ENCODE data around the gene EXOC4.

EXOC4 gene

DNA sequence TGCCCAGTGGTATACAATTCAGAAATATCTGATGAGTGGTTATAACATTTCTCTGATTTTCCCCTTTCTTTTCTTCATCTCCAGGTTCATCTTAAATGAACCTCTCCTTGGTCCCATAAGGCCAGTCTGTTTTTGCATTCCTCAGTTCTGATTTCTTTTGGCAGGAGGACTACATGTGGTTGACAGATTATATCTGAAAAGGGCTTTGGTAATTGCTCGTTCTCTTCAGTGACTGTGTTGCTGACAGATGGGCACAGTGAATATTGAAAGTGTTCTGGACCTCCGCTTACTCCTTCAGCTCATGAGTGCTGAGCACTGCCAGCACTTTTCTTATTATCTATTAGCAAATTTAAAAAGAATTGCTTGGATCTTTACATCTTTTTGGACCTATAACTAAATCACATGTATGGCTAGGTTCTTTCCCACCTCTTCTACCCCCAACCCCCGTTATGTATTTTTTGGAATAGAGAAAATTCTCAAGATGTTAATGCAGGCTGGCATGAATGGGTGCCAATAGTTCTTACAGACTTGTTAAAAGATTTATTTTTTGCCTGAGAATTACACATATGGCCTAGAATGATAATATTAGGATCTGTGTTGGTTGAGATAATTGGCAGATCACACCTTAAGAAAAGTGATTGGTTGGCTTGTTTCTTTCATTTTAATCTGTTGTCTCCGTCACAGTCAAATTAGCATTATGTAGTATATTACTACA lies 323.0 kb downstream of the EXOC4 start:
- DNase-seq (ENCODE audit: low spot score): no peak

DNA sequence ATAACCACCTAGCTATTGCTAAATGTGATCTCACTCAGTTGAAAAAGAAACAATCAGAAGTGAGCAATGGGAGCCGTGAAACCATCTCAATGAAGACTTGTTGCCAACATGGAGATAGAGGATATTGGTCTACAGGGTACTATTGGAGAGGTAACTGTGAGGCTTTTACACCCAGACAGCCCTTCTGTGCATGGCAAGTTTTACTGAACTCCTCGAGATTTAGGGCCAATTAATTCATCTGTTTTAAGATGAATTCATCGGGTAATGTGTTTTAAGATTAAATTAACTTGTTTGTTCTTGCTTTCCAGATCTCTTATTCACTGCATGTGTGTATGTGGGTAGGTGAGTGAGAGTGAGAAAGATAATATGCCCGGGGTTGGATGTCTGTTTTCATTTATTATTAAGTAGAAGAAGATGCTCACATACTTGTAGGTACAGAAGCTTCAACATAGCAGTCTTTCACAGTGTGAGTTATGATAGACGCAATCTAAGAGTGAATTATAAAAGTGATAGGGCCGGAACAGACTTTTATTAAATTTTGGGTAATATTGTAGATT lies 323.8 kb downstream of the EXOC4 start:
- DNase-seq (ENCODE audit: low spot score): no peak

DNA sequence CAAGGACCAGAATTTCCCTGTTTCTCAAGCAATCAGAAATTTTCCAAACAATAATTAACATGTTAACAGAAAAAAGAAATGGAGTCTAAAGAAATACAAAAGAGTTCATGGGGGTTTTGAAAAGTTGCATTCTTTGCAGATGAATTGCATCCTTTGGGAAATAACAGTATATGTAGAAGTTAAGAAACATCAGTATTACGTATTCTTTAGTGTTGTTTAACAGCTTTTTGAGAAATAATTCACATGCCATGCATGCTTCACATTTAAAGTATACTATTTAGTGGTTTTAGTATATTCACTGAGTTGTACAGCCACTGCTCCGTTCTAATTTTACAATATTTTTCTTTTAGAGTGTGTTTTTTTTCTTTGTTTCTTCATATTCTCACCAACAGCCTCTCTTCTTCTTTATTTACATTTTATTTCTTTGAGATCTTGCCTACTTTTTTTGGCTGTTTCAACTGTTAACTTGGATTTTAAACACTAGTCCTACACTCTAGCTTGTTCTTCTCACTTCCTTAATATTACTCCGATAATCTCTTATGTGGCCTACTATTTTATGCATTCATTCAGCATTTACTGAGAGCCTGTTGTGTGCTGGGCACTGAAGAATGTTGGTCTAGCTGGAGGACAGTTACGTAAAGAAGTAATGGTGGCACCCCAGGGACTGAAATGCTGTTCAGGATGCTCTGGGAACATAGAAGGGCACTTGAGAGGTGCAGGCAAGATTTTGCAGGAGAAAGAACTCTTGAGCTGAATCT lies 330.1 kb downstream of the EXOC4 start:
- no peak for DNase-seq (ENCODE audit: low spot score)

DNA sequence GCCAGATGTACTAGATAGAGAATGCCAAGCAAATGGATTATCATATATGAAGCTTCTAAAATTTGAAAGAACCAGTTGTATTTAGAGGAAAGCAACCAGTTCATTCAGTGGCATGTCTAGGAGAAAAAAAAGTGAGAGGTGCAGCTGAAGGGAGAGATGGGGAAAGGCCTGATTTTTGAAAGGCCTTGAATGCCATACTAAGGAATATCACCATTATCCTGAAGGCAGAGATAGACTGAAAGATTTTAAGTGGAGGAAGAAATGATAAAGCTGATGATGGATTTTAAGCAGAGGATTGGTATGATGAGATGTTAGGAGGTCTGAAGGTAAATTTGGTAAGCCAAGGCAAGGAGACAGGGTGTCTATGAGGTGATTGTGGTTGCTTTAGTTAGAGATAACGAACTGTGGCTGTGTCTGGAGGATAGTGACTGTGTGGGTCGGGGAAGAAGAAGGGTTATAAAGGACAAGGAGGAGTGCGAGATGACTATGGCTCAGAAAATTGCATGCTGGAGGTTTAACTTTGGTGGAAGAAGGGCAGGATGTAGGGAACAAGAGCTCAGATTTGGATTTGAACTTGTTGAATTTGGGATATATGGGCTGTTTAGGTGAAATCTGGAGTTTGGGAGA lies 330.8 kb downstream of the EXOC4 start:
- DNase-seq (ENCODE audit: low spot score): no peak

DNA sequence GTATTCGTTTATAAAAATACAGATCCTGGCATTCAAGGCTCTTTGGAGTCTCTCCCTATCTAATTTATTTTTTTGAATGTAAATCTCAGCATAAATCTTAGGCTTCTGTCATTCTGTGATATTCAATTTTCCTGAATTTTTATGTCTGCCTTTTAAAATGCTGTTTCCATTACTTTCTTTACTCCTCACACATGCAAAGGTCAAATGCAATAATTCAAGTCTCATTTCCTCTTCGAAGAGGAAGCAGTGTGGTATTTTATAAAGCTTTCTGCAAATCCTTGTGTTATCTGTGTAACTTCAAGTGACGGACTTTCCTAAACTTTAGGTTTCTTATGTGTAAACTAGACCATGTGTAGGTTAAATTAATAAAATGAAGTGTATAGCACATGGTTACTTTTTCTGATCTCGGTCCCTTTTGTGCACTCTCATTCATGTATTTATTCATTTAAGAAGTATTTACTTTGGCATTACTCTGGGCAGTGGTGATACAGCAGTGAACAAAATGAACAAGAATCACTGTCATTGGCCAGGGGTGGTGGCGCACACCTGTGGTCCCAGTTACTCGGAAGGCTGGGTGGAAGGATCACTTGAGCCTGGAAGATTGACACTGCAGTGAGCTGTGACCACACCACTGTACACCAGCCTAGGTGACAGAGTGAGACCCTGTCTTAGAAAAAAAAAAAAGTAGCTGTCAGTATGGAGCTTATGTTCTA lies 332.2 kb downstream of the EXOC4 start:
- DNase-seq (ENCODE audit: low spot score): no peak

DNA sequence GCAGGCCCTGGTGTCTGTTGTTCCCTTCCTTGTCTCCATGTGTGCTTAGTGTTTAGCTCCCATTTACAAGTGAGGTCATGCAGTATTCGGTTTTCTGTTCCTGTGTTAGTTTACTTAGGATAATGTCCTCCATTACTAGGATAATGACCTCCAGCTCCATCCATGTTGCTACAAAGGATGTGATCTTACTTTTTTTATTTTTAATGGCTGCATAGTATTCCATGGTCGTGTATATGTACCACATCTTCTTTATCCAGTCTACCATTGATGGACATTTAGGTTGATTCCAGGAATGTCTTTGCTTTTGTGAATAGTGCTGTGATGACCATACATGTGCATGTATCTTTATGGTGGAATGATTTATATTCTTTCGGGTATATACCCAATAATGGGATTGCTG lies 333.4 kb downstream of the EXOC4 start:
- no peak for DNase-seq (ENCODE audit: low spot score)

DNA sequence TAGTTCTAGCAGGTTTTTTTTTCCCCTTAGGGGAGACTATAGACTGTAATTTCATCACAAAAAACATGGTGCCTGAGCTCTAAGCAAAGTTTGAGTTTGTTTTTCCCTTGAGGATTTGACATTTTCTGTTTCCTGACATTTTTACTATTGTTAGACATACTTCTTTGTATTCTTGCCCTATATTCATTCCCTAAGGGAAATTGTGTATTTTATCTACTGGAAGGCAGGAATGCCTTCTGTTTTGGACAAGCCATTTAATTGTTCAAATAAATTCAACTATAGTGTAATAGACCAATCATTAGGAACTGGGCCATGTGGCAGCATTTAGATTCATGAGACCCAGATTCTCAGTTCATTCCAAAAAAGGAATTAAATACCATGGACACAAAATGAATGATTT lies 335.0 kb downstream of the EXOC4 start:
- DNase-seq (ENCODE audit: low spot score): no peak

DNA sequence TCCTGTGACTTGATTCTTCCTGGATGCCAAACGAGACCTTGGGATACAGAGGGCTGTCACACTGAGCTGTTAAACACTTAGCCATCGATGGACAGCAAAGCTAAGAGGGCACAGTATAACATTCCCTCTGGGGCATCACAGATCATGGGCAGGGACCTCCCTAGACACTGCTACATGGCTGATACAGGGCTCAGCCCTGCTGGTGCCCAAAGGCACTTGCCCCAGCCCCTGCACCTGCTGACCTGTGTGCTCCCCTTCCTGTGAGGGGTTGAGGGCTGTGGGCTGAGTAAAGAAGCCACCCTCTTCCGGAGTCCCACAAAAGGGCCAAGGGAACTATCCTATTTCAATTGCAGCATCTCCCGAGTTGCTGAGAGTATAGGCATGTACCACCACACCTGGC lies 337.9 kb downstream of the EXOC4 start:
- no peak for DNase-seq (ENCODE audit: low spot score)

DNA sequence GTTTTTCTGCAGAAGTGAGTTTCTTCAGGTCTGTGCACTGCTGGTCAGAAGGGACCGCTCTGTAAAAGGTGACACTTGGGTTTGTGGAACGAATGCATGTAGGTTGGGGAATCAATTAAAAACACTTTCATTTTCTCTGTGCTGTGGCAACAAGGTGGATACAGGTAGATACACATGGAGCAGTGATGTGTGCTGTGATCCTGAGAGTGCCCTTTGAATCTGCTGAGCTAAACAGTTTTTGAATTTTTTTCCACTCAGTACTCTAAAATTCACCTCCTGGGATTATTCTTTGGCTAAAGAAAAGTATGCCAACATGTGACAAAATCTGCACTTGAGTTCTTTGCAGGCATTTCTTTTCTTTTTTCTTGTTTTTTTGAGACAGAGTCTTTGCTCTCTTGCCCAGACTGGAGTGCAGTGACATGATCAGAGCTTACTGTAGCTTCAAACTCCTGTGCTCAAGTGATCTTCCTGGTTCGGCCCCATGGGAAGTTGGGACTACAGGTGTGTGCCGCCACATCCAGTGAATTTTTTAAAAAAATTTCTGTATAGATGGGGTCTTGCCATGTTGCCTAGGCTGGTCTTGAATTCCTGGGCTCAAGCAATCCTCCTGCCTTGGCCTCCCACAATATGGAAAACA lies 338.9 kb downstream of the EXOC4 start:
- no peak for DNase-seq (ENCODE audit: low spot score)

DNA sequence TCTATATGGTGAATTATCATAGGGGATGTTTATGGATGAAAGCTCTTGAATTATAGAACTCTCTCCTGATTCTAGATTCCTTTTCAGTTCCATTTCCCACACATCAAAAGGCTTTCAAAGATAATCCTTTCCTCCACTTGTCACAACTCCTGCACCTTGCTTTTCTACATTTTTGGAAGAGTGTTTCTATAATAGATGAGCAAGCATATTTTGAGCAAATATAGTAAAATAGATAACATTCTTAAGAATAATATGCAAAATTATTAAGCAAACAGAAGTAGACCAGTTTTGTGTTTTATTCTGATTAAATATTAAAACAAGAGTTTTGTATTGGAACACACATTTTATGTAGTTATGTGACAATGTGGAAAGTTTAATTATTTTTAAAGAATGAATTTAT lies 340.7 kb downstream of the EXOC4 start:
- DNase-seq (ENCODE audit: low spot score): no peak

DNA sequence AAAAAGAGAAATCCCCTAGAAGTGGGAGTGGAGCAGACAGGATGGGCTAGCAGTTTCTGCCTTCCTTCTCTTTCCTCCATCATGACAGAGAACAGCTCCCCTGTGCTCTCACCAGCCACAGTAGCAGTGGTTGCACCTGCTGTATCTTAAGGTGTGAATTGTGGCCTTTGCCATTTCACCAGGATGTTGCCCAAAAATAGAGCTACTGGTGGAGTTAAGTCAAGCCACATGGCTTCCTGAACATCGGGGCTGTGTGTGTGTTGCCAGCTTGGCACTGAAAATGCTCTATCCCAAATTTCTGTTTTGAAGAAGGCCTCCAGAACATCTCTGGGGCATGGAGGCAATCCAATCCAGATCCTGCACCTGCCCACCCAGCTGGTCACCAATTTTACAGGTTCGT lies 348.7 kb downstream of the EXOC4 start:
- no peak for DNase-seq (ENCODE audit: low spot score)

DNA sequence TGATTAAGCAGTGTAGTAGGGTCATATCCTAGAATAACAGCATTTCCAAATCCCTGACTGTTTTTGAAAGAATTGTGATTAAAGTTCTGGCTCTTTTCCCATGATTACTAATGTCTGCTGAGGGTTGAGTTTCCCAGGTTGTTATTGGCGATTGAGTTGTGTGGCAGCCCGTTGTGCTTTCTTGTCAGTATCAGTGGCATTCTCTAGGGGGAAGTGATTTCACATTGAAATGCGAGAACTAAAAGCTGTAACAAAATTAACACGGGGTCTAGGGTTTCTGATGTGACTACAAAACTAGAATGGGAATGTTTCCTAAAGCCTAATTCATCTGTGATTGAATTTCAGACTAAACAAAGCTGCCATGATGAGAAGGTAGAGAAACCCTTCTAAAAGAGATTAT lies 349.4 kb downstream of the EXOC4 start:
- DNase-seq (ENCODE audit: low spot score): no peak

DNA sequence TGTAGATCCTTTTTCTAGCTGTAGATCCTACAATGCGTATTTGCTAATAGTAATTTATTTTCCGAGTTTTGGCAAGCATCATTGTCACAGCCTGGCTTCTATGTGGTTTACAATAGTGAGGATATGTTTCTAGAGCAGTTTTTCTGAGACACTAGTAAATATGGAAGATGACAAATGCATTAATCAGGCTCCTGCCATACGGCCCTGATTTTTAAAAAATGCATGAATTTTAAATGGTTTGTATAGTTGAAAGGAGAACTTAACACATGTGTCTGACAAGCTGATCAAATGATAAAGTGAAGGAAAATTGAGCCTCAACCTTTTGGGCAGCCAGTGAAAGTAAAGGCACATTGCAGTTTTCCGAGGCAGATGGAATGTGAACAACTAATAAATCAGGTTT lies 354.1 kb downstream of the EXOC4 start:
- DNase-seq (ENCODE audit: low spot score): no peak

DNA sequence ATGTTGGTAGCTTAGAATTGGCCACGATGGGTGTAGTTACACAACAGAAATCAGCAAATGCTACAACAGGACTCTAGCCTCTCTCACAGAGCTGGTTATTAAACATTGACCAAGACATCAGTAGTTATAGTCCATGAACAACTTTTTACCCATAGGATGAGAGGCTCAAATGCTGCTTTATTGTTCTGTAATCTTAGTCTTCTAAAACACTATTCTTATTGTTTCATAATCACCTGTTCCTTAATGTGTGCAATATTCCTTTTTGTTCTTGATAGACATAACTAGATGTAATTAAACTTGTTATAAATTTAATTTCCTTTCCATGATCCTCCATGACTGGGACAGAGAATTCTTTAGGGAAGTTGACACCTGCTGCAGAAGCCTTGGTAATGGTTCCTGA lies 356.9 kb downstream of the EXOC4 start:
- no peak for DNase-seq (ENCODE audit: low spot score)

DNA sequence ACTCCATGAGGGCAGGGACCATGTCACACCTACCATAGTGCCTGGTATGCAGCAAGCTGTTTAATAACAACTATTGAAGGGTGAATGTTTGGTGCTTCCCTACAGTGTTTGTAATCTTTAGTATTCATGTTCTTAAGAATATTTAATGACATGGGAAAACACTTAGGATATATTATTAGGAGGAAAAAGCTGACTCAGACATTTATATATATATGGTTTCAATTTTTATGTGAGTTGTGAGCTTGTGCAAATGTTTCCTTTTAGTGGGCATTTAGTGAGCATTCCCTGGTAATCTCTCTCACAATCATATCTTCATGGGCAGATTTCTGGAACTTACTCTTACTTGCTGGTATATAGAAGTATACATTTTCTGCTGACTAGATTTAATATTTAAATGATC lies 359.1 kb downstream of the EXOC4 start:
- no peak for DNase-seq (ENCODE audit: low spot score)

DNA sequence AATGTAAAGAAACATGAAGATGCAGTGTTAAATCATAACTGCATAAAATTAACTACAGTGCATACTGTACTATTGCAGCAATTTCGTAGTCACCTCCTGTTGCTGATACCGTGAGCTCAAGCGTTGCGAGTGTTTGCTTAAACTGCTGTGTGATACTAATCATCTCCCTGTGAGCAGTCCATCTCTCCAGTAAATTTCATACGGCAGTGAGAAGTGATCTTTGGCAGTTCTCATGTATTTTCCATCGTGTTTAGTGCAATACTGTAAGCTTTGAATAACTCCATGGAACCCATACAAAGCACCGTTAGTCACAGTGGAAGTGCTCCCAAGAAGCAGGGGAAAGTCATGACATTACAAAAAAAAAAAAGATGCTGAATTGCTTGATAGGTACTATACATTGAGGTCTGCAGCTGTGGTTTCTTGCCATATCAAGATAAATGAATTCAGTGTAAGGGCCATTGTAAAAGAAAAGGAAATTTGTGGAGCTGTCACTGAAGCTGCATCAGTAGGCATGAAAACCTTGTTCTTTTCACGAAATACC lies 360.4 kb downstream of the EXOC4 start:
- no peak for DNase-seq (ENCODE audit: low spot score)

DNA sequence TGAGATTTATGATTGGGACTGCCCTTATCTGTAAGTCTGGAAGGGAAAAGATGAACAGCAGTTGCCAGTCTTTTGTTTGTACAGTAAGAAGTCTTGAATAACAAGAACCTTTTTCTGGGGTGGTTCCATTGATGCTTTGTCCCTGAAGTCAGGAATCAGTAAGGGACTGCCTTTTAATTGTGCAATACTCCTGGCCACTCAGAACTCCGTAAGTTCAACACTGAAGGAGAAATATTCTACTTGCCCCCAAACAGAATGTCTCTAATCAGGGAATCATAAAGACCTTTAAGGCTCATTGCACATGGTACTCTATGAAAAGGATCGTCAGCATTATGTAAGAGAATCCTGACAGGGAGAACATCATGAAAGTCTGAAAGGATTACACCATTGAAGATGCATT lies 361.4 kb downstream of the EXOC4 start:
- no peak for DNase-seq (ENCODE audit: low spot score)

DNA sequence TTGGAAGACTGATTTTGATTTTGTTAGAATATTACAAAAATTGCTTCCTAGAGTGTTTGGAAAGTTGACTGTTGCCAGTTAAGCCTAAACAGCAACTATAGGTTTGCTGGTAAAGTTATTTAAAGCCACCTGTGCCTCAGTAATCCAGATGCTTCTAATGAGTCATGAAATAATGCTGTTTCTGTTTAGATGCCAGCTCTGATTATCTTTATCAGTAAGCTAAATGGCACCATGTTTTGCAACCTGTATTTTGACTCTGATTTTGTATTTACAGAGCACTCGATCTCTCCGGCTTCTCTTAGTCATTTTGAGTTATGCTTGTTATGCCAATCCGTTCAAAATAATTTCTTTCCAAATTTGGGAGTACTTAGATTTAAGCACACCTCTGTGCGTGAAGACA lies 366.1 kb downstream of the EXOC4 start:
- DNase-seq (ENCODE audit: low spot score): no peak

DNA sequence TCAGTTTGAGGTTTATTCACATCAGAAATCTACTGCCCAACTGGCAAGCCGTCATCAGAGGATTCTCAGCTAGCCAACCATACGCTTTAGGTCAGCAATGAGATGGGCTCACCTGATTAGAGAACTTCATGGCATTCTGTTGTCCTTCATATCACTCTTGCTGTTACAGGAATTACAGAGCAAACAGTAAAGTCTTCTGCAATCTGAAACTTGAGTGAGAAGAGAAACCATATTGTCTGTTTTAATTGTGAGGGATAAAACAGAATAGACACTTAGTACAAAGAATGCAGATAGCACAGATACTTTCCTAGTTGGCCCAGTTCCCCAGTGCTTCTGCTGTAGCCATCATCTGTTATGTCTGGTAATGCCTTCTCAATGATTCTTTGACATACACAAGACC lies 366.6 kb downstream of the EXOC4 start:
- no peak for DNase-seq (ENCODE audit: low spot score)

DNA sequence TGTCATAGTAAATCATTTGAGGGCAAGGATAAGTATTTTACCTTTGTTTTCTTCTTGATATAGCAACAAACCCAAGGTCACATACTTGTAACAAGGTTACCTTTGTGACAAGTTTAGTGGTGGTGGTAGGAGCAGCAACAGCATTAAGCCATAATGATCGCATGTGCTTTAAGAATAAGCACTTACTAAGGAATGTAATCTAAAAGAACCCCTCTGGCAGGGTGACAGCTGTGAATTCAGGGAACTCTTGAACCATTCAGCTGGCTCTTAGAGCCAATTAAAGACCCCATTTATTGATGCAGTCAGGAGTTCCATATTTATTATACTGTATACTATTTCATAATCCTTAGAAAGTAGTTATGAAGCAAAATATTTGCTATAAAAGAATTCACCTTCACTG lies 370.8 kb downstream of the EXOC4 start:
- DNase-seq (ENCODE audit: low spot score): no peak

DNA sequence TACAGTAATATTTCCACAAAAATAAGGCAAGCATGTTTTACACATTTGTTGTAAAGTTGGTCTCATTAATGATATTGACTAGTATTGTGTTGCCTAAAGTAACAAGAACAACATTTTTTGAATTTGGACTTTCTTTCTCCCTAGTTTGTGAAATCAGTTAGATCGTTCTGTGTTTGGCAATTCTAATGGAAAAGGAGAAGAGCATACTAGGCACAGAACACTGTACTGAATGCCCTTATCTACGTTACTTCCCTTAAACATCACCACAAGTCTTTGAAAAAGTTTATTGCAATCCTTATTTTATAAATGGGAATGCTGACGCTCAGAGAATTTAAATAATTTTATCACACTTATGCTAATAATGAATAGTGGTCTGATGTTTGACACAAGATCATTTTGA lies 372.2 kb downstream of the EXOC4 start:
- no peak for DNase-seq (ENCODE audit: low spot score)

DNA sequence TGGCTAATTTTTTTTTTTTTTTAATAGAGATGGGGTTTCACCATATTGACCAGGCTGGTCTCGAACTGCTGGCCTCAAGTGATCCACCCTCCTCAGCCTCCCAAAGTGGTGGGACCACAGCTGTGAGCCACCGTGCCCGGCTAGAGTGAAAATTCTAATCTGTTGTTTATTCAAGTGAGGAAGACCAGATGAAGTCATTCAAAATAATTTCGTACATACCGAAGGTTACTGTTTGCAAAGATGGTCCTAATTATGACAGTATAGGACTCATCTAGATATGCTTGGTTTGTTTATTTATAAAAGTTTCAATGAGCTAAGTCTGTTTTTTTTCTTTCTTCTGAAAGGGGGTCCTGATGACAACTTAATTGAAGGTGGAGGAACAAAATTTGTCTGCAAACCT lies 376.8 kb downstream of the EXOC4 start:
- no peak for DNase-seq (ENCODE audit: low spot score)

All from LoVo (cell line).